Measurements from ENCODE around the gene SOAT1.

GRCh38 chr1:179322557-179322956 is 29.0 kb downstream of the SOAT1 start:
- TF ChIP-seq, protein P1, sequence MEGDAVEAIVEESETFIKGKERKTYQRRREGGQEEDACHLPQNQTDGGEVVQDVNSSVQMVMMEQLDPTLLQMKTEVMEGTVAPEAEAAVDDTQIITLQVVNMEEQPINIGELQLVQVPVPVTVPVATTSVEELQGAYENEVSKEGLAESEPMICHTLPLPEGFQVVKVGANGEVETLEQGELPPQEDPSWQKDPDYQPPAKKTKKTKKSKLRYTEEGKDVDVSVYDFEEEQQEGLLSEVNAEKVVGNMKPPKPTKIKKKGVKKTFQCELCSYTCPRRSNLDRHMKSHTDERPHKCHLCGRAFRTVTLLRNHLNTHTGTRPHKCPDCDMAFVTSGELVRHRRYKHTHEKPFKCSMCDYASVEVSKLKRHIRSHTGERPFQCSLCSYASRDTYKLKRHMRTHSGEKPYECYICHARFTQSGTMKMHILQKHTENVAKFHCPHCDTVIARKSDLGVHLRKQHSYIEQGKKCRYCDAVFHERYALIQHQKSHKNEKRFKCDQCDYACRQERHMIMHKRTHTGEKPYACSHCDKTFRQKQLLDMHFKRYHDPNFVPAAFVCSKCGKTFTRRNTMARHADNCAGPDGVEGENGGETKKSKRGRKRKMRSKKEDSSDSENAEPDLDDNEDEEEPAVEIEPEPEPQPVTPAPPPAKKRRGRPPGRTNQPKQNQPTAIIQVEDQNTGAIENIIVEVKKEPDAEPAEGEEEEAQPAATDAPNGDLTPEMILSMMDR (IDR thresholded peaks at IDR 0.05) = no peak
- TF ChIP-seq POLR2A (IDR thresholded peaks at IDR 0.05) = no peak

All from stomach (tissue), 4 donors.